Measurements from ENCODE around the gene DYSF. TPM values are rescaled to one million over a fixed set of nuclear protein-coding genes. Genes with fewer than 3 reads are reported as not detected.

Gene DYSF
- total RNA-seq, 4 donors from 2014 or later: 10.3 to 14.9 (median 14.4) TPM

GRCh38 chr2:71669058-71669456 lies 215.7 kb downstream of the DYSF start:
- Histone ChIP-seq H3K4me1 (peaks cover 0 to 6% of the 10 kb centered on the region in 2 donors), H3K4me3 (replicated peaks in 1 of 3) (no peak overlapping the region), H3K27ac (no peak overlapping the region), H3K27me3 (no peaks in the 10 kb centered on the region), H3K36me3 (no peaks in the 10 kb centered on the region), H3K9me3 (no peaks in the 10 kb centered on the region)
- no peak for TF ChIP-seq CTCF (IDR thresholded peaks at IDR 0.05)
- TF ChIP-seq POLR2A (IDR thresholded peaks at IDR 0.05): no peak
- intact Hi-C loops (cut with DNase I): no loop called here
- 88 to 91% methylated on average over 9 of the region's 9 CpGs for WGBS, 2 donors
- DNase-seq: no peak

GRCh38 chr2:71669628-71670429 lies 216.5 kb downstream of the DYSF start:
- no peaks in the 10 kb centered on the region for H3K36me3 ChIP-seq
- H3K27me3 ChIP-seq: no peaks in the 10 kb centered on the region
- no peak overlapping the region for H3K4me3 ChIP-seq (replicated peaks in 1 of 3)
- no peaks in the 10 kb centered on the region for H3K9me3 ChIP-seq
- intact Hi-C loops (cut with DNase I): no loop called here
- TF ChIP-seq POLR2A (IDR thresholded peaks at IDR 0.05): no peak
- no peak for TF ChIP-seq CTCF (IDR thresholded peaks at IDR 0.05)
- H3K27ac ChIP-seq: no peak overlapping the region
- H3K4me1 ChIP-seq: peaks cover 3 to 11% of the 10 kb centered on the region in 2 donors
- DNase-seq: no peak
- WGBS, 2 donors: 97 to 99% methylated on average over 8 of the region's 8 CpGs

GRCh38 chr2:71670430-71670795 lies 217.1 kb downstream of the DYSF start:
- no peak overlapping the region for H3K27ac ChIP-seq
- 91 to 93% methylated on average over 4 of the region's 4 CpGs for WGBS, 2 donors
- no peaks in the 10 kb centered on the region for H3K27me3 ChIP-seq
- H3K4me3 ChIP-seq (replicated peaks in 1 of 3): no peak overlapping the region
- H3K4me1 ChIP-seq: peaks cover 7 to 15% of the 10 kb centered on the region in 2 donors
- TF ChIP-seq POLR2A (IDR thresholded peaks at IDR 0.05) (no peak), CTCF (IDR thresholded peaks at IDR 0.05) (no peak)
- intact Hi-C loops (cut with DNase I): no loop called here
- H3K9me3 ChIP-seq: no peaks in the 10 kb centered on the region
- DNase-seq: no peak
- no peaks in the 10 kb centered on the region for H3K36me3 ChIP-seq

- Histone ChIP-seq H3K27ac (no peak overlapping the region), H3K36me3 (no peaks in the 10 kb centered on the region), H3K9me3 (no peaks in the 10 kb centered on the region), H3K4me1 (peaks cover 7 to 15% of the 10 kb centered on the region in 2 donors), H3K27me3 (no peaks in the 10 kb centered on the region), H3K4me3 (replicated peaks in 1 of 3) (no peak overlapping the region)
- intact Hi-C loops (cut with DNase I): no loop called here
- TF ChIP-seq POLR2A (IDR thresholded peaks at IDR 0.05): no peak
- no peak for TF ChIP-seq CTCF (IDR thresholded peaks at IDR 0.05)
- no peak for DNase-seq
- WGBS, 2 donors: 81 to 90% methylated on average over 6 of the region's 6 CpGs
Measured at GRCh38 chr2:71671203-71671854, 218.0 kb downstream of the DYSF start.
